Fibroblast of skin of right quadriceps (primary cell): Measurements from ENCODE around the gene ZBTB48.
"Not testable (repeated sequence)": the region's sequence is repeated elsewhere in the genome, so short reads cannot be mapped to it uniquely, and the experiment has no call there.

Experiments used
- DNase-seq: peaks from one replicate; pipeline ENCODE4 v3.0.0-alpha.2; 2013

The ZBTB48 gene

GRCh38 chr1:6579374-6580118, at the start of gene ZBTB48:
Gene ZBTB48 (plus strand): TSS chr1:6579994. CDS start chr1:6580610, 616 bp downstream.
- peak; percentile 97 for DNase-seq

DNA sequence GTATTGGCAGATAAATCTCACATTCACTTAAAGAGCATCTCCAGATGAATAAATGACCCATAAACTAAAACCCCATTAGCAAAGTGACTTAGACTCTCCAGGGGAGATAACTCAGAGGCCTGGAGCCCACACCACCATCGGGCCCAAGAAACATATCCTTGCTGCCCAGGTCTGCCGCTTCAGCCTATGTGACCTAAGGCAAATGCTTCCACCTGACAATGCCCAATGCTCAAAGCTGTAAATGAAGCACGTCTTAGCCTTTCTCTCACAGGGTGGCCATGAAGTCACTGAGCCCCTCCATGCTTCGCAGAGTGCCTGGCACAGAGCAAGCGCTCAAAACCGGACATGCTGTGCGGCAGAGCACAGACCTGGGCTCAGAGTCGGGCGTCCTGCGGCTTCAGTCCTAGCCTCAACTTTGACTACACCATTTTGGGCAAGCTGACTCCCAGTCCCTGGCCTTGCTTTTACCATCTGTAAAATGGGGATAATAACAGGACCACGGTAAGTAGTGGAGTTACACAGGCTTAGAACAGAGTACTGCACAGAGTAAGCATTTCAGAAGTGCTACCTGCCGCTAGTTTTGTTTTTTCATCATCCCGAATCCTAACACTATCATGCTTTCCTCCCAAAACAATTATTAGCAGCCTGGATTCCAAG, 49.2 kb upstream of the ZBTB48 start:
- DNase-seq: no peak

- DNase-seq: no peak
Measured at GRCh38 chr1:6531996-6532395, 47.8 kb upstream of the ZBTB48 start.

DNA sequence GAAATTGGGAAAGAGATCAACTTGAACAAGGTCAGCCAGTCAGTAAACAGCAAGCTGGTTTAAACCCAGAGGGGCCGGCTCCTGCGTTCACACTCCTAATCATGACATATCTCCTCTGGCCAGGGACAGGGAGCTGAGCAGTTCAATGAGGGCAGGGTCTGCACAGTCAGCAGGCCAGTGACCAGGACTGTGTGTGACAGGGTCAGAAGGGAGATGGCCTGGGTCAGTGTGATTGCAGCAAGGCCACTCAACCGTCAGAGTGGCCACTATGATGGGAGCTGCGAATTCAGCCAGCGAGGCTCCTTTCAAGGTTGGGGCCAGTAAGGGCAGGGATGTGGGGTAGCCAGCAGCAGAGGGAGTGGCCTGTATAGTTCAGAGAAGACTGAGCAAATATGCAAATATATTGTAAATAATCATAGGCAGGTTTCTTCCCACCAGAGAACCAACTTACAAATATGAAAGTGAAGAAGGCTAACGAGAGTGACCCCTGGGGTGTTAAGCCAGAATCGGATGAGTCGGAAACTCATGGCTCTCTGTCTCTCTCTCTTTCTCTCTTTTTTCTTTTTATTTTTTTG, 45.5 kb upstream of the ZBTB48 start:
- DNase-seq: no peak

- DNase-seq: no peak
Measured at GRCh38 chr1:6535214-6535613, 44.6 kb upstream of the ZBTB48 start.

DNA sequence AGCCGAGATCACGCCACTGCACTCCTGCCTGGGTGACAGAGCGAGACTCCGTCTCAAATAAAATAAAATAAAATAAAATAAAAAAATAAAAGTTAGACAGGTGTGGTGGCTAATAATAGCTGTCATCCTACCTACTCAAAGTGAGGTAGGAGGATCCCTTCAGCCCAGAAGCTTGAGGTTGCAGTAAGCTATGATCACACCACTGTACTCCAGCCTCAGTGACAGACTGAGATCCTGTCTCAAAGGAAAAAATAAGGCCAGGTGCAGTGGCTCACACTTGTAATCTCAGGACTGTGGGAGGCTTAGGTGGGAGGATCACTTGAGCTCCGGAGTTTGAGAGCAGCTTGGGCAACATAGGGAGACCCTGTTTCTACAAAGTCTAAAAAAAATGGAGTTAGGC, 43.5 kb upstream of the ZBTB48 start:
- no peak for DNase-seq

- DNase-seq: peak; percentile 40
Measured at GRCh38 chr1:6538956-6539355, 40.8 kb upstream of the ZBTB48 start.

GRCh38 chr1:6544831-6545230, 35.0 kb upstream of the ZBTB48 start:
- DNase-seq: peak; percentile 67

DNA sequence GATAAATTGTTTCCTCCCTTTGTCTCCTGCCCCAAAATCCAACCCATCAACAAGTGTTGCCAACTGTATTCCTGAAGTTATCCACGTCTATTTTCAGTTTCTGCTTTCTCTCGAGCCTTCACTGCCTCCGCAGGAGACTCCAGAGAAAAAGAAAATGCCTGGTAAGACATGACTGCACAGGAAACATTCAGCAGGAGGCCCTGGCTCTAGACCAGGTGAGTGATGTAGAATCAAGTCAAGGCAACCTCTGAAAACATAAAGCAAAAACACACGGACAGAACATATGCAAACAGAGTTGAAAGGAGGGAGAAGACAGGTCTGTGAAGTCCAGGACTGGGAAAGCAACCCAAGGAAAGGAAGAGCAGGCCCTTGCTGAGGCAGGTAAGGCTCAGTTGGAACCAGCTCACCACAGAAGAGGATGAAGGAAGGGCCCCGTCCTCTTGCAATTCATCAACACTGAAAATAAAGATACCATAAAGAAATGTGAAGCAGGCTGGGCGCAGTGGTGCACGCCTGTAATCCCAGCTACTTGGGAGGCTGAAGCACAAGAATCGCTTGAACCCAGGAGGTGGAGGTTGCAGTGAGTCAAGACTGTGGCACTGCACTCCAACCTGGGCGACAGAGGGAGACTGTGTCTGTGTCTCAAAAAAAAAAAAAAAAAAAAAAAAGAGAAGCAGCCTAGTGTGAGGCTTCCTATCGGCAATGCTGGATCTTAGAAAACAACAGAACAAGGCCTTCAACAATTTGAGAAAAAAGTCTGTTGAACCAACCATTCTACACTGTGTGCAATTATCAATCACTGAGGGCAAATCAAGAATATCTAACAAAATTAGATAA, 34.3 kb upstream of the ZBTB48 start:
- no peak for DNase-seq

- no peak for DNase-seq
Measured at GRCh38 chr1:6546326-6546725, 33.5 kb upstream of the ZBTB48 start.

DNA sequence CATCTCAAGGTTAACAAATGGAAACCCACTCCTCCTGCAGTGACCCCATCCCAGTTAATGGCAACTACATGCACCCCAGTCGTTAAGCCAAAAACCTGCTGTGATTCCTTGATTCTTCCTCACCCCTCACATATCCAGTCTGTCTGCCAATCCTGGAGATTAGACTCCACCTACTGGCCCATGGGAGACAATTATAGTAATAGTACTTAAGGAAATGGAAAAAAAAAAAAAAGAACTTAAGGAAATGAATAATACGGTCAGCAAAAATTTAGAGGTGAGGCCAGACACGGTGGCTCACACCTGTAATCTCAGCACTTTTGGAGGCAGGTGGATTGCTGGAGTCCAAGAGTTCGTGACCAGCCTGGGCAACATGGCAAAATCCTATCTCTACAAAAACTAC, 32.5 kb upstream of the ZBTB48 start:
- no peak for DNase-seq

GRCh38 chr1:6554031-6554906, 25.5 kb upstream of the ZBTB48 start, which contains the start of gene NOL9:
Gene NOL9 (minus strand): TSS chr1:6554513. CDS start chr1:6554502, 11 bp downstream.
- peak; percentile 89 for DNase-seq

GRCh38 chr1:6554907-6555778, 24.7 kb upstream of the ZBTB48 start, which contains the start of gene TAS1R1:
Gene TAS1R1 (plus strand): TSS chr1:6555307. CDS start chr1:6555374, 67 bp downstream.
- no peak for DNase-seq

GRCh38 chr1:6557597-6557996, 22.2 kb upstream of the ZBTB48 start:
- no peak for DNase-seq

DNA sequence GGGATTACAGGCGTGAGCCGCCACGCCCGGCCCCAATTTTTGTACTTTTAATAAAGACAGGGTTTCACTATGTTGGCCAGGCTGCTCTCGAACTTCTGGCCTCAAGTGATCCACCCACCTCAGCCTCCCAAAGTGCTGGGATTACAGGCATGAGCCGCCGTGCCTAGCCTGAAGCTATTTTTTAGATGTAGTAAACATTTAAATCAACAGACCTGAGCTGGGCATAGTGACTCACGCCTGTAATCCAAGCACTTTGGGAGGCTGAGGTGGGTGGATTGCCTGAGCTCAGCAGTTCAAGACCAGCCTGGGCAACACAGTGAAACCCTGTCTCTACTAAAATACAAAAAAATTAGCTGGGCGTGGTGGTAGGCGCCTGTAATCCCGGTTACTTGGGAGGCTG, 20.6 kb upstream of the ZBTB48 start:
- DNase-seq: not testable (repeated sequence)

GRCh38 chr1:6560267-6560666, 19.5 kb upstream of the ZBTB48 start:
- DNase-seq: no peak

GRCh38 chr1:6569033-6569432, 10.8 kb upstream of the ZBTB48 start:
- DNase-seq: no peak

GRCh38 chr1:6570100-6570499, 9.7 kb upstream of the ZBTB48 start:
- no peak for DNase-seq

GRCh38 chr1:6570987-6571386, 8.8 kb upstream of the ZBTB48 start:
- DNase-seq: no peak

GRCh38 chr1:6572653-6573383, 7.0 kb upstream of the ZBTB48 start:
- DNase-seq: no peak
